Loucy (cell line): ENCODE measurements around the gene NKX6-2.

Source experiments
- EZH2phosphoT487 ChIP-seq: fragments of 200-600 bp; IDR thresholded peaks from 2 replicates; pipeline ENCODE4 v1.6.1; 2018; ENCODE audit warnings: antibody characterized with exemption, mild to moderate bottlenecking, moderate library complexity, borderline replicate concordance
- TF ChIP-seq, protein P1 (sequence below): fragments of 200-600 bp; sonication (generic); conservative IDR thresholded peaks from 2 replicates; pipeline ENCODE4 v1.5.1; 2014; ENCODE audit warnings: mild to moderate bottlenecking, antibody characterized with exemption, low read length

- TF ChIP-seq, protein P1, sequence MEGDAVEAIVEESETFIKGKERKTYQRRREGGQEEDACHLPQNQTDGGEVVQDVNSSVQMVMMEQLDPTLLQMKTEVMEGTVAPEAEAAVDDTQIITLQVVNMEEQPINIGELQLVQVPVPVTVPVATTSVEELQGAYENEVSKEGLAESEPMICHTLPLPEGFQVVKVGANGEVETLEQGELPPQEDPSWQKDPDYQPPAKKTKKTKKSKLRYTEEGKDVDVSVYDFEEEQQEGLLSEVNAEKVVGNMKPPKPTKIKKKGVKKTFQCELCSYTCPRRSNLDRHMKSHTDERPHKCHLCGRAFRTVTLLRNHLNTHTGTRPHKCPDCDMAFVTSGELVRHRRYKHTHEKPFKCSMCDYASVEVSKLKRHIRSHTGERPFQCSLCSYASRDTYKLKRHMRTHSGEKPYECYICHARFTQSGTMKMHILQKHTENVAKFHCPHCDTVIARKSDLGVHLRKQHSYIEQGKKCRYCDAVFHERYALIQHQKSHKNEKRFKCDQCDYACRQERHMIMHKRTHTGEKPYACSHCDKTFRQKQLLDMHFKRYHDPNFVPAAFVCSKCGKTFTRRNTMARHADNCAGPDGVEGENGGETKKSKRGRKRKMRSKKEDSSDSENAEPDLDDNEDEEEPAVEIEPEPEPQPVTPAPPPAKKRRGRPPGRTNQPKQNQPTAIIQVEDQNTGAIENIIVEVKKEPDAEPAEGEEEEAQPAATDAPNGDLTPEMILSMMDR = no peak
- no peak for TF ChIP-seq EZH2phosphoT487
Observed at GRCh38 chr10:132810807-132811700, 25.1 kb upstream of the NKX6-2 start.
